C4-2B (cell line): ENCODE results near the gene RBM18.

ENCODE experiments used
- CTCF ChIP-seq: fragments of 450-650 bp; conservative IDR thresholded peaks from 2 replicates; pipeline ENCODE4 v1.5.1; 2017; ENCODE audit warnings: mild to moderate bottlenecking
- ZFX ChIP-seq: fragments of 450-650 bp; IDR thresholded peaks from 2 replicates; pipeline ENCODE4 v1.6.1; 2017

DNA sequence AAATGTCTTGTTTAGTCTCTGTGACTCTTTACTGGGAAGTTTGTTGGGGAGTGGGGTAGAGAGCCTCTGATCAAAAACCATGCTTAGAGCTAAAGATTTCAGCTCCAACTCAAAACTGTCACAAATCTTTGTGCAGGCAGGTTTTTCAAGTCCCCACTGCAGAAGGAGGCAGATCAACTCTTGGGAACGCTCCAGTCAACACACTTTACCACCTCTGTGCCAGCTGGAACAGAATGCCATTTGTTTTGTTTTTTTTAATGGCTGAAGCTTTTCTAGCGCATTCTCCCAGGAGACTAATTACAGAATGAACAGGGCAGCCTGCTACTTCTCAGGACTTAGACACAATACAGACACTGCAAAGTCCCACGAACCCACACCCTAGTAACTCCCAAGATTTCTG is 18.0 kb downstream of the RBM18 start:
- TF ChIP-seq CTCF = no peak
- TF ChIP-seq ZFX = no peak
